CD8-positive, alpha-beta memory T cell (primary cell): ENCODE results near the gene RETN. TPM values are rescaled to one million over a fixed set of nuclear protein-coding genes. Genes with fewer than 3 reads are reported as not detected.

Experiments
- CTCF ChIA-PET: fragments of 350-600 bp; sonication (Branson Sonifier 250); formaldehyde crosslinking; loops from one replicate; lab custom pipeline; 2021; ENCODE audit warnings: antibody characterized with exemption; lab: Charles Lee
- POLR2A ChIA-PET: fragments of 350-600 bp; sonication (Branson Sonifier 250); formaldehyde crosslinking; loops from one replicate; lab custom pipeline; 2021; ENCODE audit warnings: antibody characterized with exemption; lab: Charles Lee
- DNase-seq, 5 donors: peaks; one replicate each; pipeline versions ENCODE4 v3.0.0 to v3.0.0-alpha.2; 2020 to 2022; ENCODE audit warnings: mixed read lengths in 1 of 5
- H3K27ac ChIP-seq: one replicate; pipeline ENCODE4 v1.7.0; 2013; ENCODE audit warnings: low read depth, mild to moderate bottlenecking, low read length, moderate library complexity
- H3K27me3 ChIP-seq: 2 replicates; pipeline ENCODE4 v1.7.0; 2013; ENCODE audit warnings: low read length, mild to moderate bottlenecking; ENCODE audit not compliant: insufficient read depth, poor library complexity, severe bottlenecking
- H3K36me3 ChIP-seq: 2 replicates; pipeline ENCODE4 v1.7.0; 2013; ENCODE audit warnings: mild to moderate bottlenecking, low read length, moderate library complexity; ENCODE audit not compliant: insufficient read depth
- H3K4me1 ChIP-seq: 2 replicates; pipeline ENCODE4 v1.7.0; 2013; ENCODE audit warnings: mild to moderate bottlenecking, low read length, moderate library complexity; ENCODE audit not compliant: insufficient read depth
- H3K4me3 ChIP-seq: 2 replicates; pipeline ENCODE4 v1.7.0; 2013; ENCODE audit warnings: mild to moderate bottlenecking, low read length
- H3K9me3 ChIP-seq: 2 replicates; pipeline ENCODE4 v1.7.0; 2013; ENCODE audit warnings: mild to moderate bottlenecking, low read length
- H3K27ac Mint-ChIP-seq, 8 donors: one replicate each; pipeline ENCODE4 v1.8.0; 2020 to 2021; ENCODE audit warnings: mixed read lengths in 8 of 8, mild to moderate bottlenecking in 6 of 8, inconsistent platforms in 3 of 8, moderate library complexity in 3 of 8
- H3K27me3 Mint-ChIP-seq, 2 donors: one replicate each; pipeline ENCODE4 v1.8.0; 2020 to 2021; ENCODE audit warnings: mixed read lengths in 2 of 2, mild to moderate bottlenecking in 1 of 2, moderate library complexity in 1 of 2
- H3K36me3 Mint-ChIP-seq, 3 donors: one replicate each; pipeline ENCODE4 v1.8.0; 2020 to 2021; ENCODE audit warnings: mixed read lengths in 3 of 3, inconsistent platforms in 1 of 3, mild to moderate bottlenecking in 1 of 3
- H3K4me1 Mint-ChIP-seq, 3 donors: one replicate each; pipeline ENCODE4 v1.8.0; 2020 to 2021; ENCODE audit warnings: mixed read lengths in 3 of 3, inconsistent platforms in 1 of 3, mild to moderate bottlenecking in 1 of 3
- H3K4me3 Mint-ChIP-seq, 7 donors: one replicate each; pipeline ENCODE4 v1.8.0; 2020 to 2021; ENCODE audit warnings: mixed read lengths in 7 of 7, mild to moderate bottlenecking in 6 of 7, moderate library complexity in 4 of 7, inconsistent platforms in 2 of 7
- H3K9me3 Mint-ChIP-seq, 5 donors: one replicate each; pipeline ENCODE4 v1.8.0; 2020 to 2022; ENCODE audit warnings: mixed read lengths in 5 of 5, mild to moderate bottlenecking in 3 of 5, moderate library complexity in 2 of 5, inconsistent platforms in 1 of 5
- polyA plus RNA-seq: library from polyadenylated mRNA; unstranded; fragments of 300-500 nt; fragmentation: Illumina TruSeq; gene quantifications from one replicate; pipeline ENCODE4 v1.2.3, GENCODE V29; 2021
- total RNA-seq, 2 experiments: library from RNA; stranded (reverse); gene quantifications; one replicate each; pipeline ENCODE4 v1.2.3, GENCODE V29; 2021

The RETN gene
- total and polyA plus RNA-seq, 3 experiments from 2014 or later = 1.2 TPM; not detected in 2

DNA sequence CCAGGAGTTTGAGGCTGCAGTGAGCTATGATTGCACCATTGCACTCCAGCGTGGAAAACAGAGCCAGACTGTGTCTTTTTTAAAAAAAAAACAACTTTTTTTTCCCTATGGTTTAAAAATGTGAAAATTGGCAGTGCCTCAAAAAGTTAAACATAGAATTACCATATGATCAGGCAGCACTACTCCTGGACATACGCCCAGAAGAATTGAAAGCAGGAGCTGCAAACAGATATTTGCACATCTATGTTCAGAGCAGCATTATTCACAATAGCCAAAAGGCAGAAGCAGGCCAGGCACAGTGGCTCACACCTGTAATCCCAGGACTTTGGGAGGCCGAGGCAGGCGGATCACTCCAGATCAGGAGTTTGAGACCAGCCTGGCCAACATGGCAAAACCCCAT is 3.8 kb upstream of the RETN start:
- Histone ChIP-seq H3K27ac (no peak overlapping the region), H3K4me3 (no peak overlapping the region), H3K4me1 (peaks cover 3% of the 10 kb centered on the region), H3K27me3 (no peaks in the 10 kb centered on the region), H3K36me3 (no peaks in the 10 kb centered on the region), H3K9me3 (no peaks in the 10 kb centered on the region)
- POLR2A ChIA-PET = no interaction called here
- H3K27ac Mint-ChIP-seq = peak overlapping the region in 1 of 8 donors; percentile 60
- CTCF ChIA-PET = interaction anchor here (1.2 kb wide), 1 partner anchor 97 kb away, joined by 3 read pairs; no protein-coding TSS in a partner anchor
- no peaks in the 10 kb centered on the region for H3K9me3 Mint-ChIP-seq
- no peak for DNase-seq
- H3K4me3 Mint-ChIP-seq = no peak overlapping the region
- H3K27me3 Mint-ChIP-seq = peaks cover 17 to 24% of the 10 kb centered on the region in 2 donors
- peaks cover 0 to 7% (median 3%) of the 10 kb centered on the region in 3 donors for H3K4me1 Mint-ChIP-seq
- H3K36me3 Mint-ChIP-seq = no peaks in the 10 kb centered on the region

- no peaks in the 10 kb centered on the region for H3K9me3 Mint-ChIP-seq
- POLR2A ChIA-PET = no interaction called here
These were observed 792 bp downstream of the RETN start for GRCh38 chr19:7669641-7670040.

DNA sequence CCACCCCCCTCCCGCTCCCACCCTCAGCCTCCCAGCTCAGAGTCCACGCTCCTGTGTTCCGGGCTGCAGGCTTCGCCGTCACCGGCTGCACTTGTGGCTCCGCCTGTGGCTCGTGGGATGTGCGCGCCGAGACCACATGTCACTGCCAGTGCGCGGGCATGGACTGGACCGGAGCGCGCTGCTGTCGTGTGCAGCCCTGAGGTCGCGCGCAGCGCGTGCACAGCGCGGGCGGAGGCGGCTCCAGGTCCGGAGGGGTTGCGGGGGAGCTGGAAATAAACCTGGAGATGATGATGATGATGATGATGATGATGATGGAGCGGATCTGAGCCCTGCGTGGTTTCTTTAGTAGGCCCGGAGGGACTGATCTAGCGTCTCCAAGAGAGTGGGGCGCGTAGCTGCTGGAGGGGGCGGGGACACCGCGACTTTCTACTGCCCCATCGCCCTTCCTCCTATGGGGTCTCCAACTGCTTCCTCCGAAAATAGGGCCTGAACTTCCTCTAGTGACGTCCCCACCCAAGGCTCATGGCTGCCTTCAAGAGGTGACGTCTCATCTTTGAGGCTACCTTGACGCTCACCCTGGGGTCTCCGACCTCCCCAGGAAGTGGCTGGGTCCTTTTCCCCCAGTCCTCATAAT is 1.4 kb downstream of the RETN start:
- H3K4me1 ChIP-seq = peaks cover 3% of the 10 kb centered on the region
- DNase-seq = peak in 1 of 5 donors; percentile 23
- Mint-ChIP-seq H3K27ac (no peak overlapping the region), H3K36me3 (no peaks in the 10 kb centered on the region), H3K4me1 (peaks cover 10 to 17% (median 11%) of the 10 kb centered on the region in 3 donors), H3K4me3 (peak overlapping the region in 5 of 7 donors; percentile 20 to 64 (median 41)), H3K27me3 (peaks cover 24 to 50% of the 10 kb centered on the region in 2 donors), H3K9me3 (no peaks in the 10 kb centered on the region)
- H3K27ac ChIP-seq = no peak overlapping the region
- H3K9me3 ChIP-seq = no peaks in the 10 kb centered on the region
- H3K36me3 ChIP-seq = no peaks in the 10 kb centered on the region
- ChIA-PET POLR2A (interaction anchor here (0.7 kb wide), 1 partner anchor 35 kb away, joined by 3 read pairs; no protein-coding TSS in a partner anchor), CTCF (interaction anchor here (1.0 to 1.9 kb wide), 2 partner anchors 8 to 10 kb away, joined by 3 to 8 read pairs; partner anchors contain the start of gene TRAPPC5)
- H3K27me3 ChIP-seq = no peaks in the 10 kb centered on the region
- peak overlapping the region; percentile 20 for H3K4me3 ChIP-seq

More at GRCh38 chr19:7669641-7670040, 792 bp downstream of the RETN start:
- Mint-ChIP-seq H3K27ac (peak overlapping the region in 2 of 8 donors; percentile 3 to 17), H3K27me3 (peaks cover 23 to 49% of the 10 kb centered on the region in 2 donors), H3K4me1 (peaks cover 10 to 17% (median 11%) of the 10 kb centered on the region in 3 donors), H3K36me3 (no peaks in the 10 kb centered on the region), H3K4me3 (peak overlapping the region in 1 of 7 donors; percentile 12)
- Histone ChIP-seq H3K9me3 (no peaks in the 10 kb centered on the region), H3K27me3 (no peaks in the 10 kb centered on the region), H3K4me1 (peaks cover 3% of the 10 kb centered on the region), H3K36me3 (no peaks in the 10 kb centered on the region), H3K4me3 (no peak overlapping the region), H3K27ac (no peak overlapping the region)
- CTCF ChIA-PET = interaction anchor here (1.0 to 1.9 kb wide), 2 partner anchors 9 to 11 kb away, joined by 3 to 8 read pairs; partner anchors contain the start of gene TRAPPC5
- no peak for DNase-seq

DNA sequence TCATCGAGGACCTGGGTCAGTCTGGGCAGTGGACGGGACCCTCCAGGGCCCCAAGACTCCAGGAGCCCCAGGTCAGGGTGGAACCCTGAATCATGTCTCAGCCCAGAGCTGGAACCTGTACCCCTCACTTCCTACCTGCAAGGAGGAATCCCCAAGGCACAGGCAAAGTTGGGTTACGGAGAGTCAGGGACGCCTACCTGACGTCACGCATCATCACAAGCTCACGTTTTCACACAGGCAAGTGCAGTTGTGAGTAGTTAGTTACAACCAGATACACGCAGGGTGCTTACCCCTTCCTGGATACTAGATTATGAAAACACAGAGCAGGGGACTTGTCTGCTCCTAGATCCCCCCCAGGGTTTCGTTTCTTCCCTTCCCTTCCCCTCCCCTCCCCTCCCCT is 1.9 kb downstream of the RETN start:
- H3K4me1 Mint-ChIP-seq = peaks cover 10 to 18% (median 13%) of the 10 kb centered on the region in 3 donors
- Histone ChIP-seq H3K4me1 (peaks cover 3% of the 10 kb centered on the region), H3K4me3 (no peak overlapping the region), H3K36me3 (no peaks in the 10 kb centered on the region), H3K9me3 (no peaks in the 10 kb centered on the region), H3K27ac (no peak overlapping the region), H3K27me3 (no peaks in the 10 kb centered on the region)
- H3K27ac Mint-ChIP-seq = no peak overlapping the region
- no peaks in the 10 kb centered on the region for H3K36me3 Mint-ChIP-seq
- peak overlapping the region in 2 of 7 donors; percentile 41 to 64 for H3K4me3 Mint-ChIP-seq
- ChIA-PET POLR2A (interaction anchor here (0.7 kb wide), 1 partner anchor 35 kb away, joined by 3 read pairs; no protein-coding TSS in a partner anchor), CTCF (interaction anchor here (0.9 to 1.9 kb wide), 2 partner anchors 10 kb away, joined by 3 to 8 read pairs; partner anchors contain the start of gene TRAPPC5)
- DNase-seq = no peak
- no peaks in the 10 kb centered on the region for H3K9me3 Mint-ChIP-seq
- peaks cover 26 to 48% of the 10 kb centered on the region in 2 donors for H3K27me3 Mint-ChIP-seq

DNA sequence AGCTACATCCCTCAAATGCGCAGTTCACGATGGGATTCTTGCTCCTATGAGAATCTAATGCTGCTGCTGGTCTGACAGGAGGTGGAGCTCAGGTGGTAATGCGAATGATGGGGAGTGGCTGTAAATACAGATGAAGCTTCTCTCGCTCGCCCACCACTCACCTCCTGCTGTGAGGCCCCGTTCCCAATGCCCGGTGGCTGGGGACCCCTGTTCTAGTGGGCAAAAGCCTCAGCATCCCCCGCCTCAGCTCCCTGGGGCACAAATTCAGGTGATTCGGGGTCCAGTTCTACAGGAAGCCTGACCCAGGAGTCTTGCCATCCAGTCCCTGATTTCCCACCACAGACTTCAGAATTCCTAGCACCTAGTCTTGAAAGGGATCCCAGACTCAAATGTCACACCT is 3.7 kb downstream of the RETN start:
- Histone ChIP-seq H3K4me3 (no peak overlapping the region), H3K27me3 (no peaks in the 10 kb centered on the region), H3K4me1 (peaks cover 12% of the 10 kb centered on the region), H3K36me3 (no peaks in the 10 kb centered on the region), H3K27ac (no peak overlapping the region), H3K9me3 (no peaks in the 10 kb centered on the region)
- peaks cover 27 to 60% of the 10 kb centered on the region in 2 donors for H3K27me3 Mint-ChIP-seq
- no peaks in the 10 kb centered on the region for H3K36me3 Mint-ChIP-seq
- H3K4me1 Mint-ChIP-seq = peaks cover 17 to 34% (median 25%) of the 10 kb centered on the region in 3 donors
- H3K27ac Mint-ChIP-seq = no peak overlapping the region
- no peak overlapping the region for H3K4me3 Mint-ChIP-seq
- ChIA-PET CTCF (no interaction called here), POLR2A (no interaction called here)
- no peak for DNase-seq
- no peaks in the 10 kb centered on the region for H3K9me3 Mint-ChIP-seq

DNA sequence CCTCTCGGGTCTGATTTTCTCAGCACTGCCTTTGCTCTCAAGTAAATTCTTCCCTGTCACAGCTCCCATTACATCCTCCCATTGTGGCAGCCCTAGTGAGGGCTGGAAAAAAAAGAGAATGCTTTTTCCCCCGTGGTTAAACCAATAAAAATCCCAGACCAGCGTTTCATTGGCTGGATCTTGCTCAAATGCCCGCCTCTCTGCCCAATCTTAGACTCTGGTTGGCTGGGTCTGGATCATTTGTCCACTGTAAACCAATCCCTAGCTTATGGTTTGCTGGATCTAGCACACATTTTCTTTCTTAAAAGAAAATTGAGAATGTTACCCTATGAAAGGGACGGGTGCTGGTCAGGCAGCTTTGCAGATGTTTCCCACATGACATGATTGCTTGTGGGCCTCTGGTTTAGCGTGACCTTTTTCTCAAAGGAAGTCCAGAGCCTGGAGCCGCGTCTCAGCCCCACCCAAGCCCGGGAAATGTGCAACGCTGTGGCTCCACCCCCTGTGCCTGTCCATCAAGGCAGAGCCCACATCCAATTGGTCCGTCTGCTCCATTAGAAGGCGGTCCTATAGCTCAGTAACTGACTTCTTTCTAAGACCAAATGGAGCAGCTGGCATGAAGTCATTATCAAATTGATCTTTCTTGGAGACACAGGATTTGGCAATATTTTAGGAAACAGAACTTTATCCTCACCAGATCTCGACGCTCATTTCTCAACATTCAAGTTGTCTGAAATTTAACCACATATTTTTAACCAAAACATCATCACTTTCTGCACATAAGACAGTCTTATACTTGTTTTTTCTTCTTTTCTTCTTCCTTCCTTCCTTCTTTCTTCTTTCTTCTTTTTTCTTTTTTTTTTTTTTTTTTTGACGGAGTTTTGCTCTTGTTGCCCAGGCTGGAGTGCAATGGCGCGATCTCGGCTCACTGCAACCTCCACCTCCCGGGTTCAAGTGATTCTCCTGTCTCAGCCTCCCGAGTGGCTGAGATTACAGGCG is 5.5 kb downstream of the RETN start:
- no peaks in the 10 kb centered on the region for H3K27me3 ChIP-seq
- peaks cover 17% of the 10 kb centered on the region for H3K4me1 ChIP-seq
- H3K27ac ChIP-seq = no peak overlapping the region
- H3K36me3 ChIP-seq = no peaks in the 10 kb centered on the region
- H3K9me3 ChIP-seq = no peaks in the 10 kb centered on the region
- Mint-ChIP-seq H3K36me3 (no peaks in the 10 kb centered on the region), H3K4me3 (no peak overlapping the region), H3K4me1 (peaks cover 25 to 47% (median 33%) of the 10 kb centered on the region in 3 donors), H3K27me3 (peaks cover 28 to 67% of the 10 kb centered on the region in 2 donors), H3K9me3 (no peaks in the 10 kb centered on the region), H3K27ac (peak overlapping the region in 1 of 8 donors; percentile 88)
- H3K4me3 ChIP-seq = no peak overlapping the region
- CTCF ChIA-PET = interaction anchor here (0.5 kb wide), 1 partner anchor 25 kb away, joined by 3 read pairs; no protein-coding TSS in a partner anchor
- POLR2A ChIA-PET = no interaction called here
- no peak for DNase-seq

GRCh38 chr19:7676376-7676775 is 7.5 kb downstream of the RETN start:
- H3K27ac Mint-ChIP-seq = peak overlapping the region in 2 of 8 donors; percentile 60 to 70
- H3K4me3 Mint-ChIP-seq = no peak overlapping the region
- ChIA-PET POLR2A (no interaction called here), CTCF (interaction anchor here (1.0 to 1.5 kb wide), 3 partner anchors 19 to 193 kb away, joined by 3 to 4 read pairs (median 3); no protein-coding TSS in a partner anchor)
- Histone ChIP-seq H3K27ac (no peak overlapping the region), H3K4me1 (peaks cover 26% of the 10 kb centered on the region), H3K9me3 (no peaks in the 10 kb centered on the region), H3K27me3 (no peaks in the 10 kb centered on the region), H3K4me3 (no peak overlapping the region), H3K36me3 (no peaks in the 10 kb centered on the region)
- peaks cover 23 to 47% (median 40%) of the 10 kb centered on the region in 3 donors for H3K4me1 Mint-ChIP-seq
- H3K27me3 Mint-ChIP-seq = peaks cover 25 to 57% of the 10 kb centered on the region in 2 donors
- no peaks in the 10 kb centered on the region for H3K9me3 Mint-ChIP-seq
- no peak for DNase-seq
- H3K36me3 Mint-ChIP-seq = peaks cover 0 to 3% (median 0%) of the 10 kb centered on the region in 3 donors
